Middle frontal gyrus (tissue), 1 donor: ENCODE results near the gene CCDC170.

ENCODE experiments used
- DNase-seq: peaks from one replicate; pipeline ENCODE4 v3.0.0-alpha.2; 2015; ENCODE audit warnings: low spot score; ENCODE audit errors: extremely low spot score

Gene CCDC170

DNA sequence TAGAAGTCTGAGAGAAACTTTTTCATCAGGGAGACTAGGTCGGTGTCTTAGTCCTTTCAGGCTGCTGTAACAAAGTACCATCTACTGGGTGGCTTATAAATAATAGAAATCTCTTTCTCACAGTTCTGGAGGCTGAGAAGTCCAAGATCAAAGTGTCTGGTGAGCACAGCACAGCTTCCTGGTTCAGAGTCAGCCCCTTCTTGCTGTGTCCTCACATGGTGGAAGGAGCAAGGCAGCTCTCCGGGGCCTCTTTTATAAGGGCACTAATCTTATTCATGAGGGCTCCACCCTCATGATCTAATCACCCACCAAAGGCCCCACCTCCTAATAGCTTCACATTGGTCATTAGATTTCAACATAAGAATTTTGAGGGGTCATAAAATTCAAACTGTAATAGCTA lies 122.8 kb downstream of the CCDC170 start:
- no peak for DNase-seq

DNA sequence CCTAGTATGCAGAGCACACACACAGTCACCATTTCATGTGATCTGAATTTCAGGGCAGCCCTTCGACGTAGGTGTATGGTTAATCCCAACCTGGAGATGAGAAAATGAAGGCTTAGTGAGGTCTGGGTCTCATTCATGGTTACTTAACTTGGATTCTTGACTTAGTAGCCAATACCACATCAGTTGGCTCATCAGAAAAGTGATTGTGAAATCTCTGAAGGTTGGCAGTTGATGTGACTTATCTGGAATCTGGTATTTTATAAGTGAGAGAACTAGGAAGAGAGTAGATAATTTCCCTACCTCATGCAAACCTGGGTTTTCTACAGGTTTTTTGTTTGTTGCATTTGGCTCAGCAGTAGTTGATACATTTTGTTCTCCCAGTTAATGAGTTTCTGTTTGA lies 123.7 kb downstream of the CCDC170 start:
- no peak for DNase-seq

DNA sequence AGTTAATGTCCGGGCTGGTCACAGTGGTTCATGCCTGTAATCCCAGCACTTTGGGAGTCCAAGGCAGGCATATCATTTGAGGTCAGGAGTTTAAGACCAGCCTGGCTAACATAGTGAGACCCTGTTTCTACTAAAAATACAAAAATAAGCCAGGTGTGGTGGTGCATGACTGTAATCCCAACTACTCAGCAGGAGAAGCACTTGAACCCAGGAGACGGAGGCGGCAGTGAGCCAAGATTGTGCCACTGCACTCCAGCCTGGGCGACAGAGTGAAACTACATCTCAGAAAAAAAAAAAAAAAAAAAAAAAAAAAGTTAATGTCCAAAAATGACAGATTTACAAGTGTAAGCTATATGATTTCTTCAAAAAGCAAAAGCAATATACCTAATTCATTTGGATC lies 124.9 kb downstream of the CCDC170 start:
- DNase-seq: no peak

DNA sequence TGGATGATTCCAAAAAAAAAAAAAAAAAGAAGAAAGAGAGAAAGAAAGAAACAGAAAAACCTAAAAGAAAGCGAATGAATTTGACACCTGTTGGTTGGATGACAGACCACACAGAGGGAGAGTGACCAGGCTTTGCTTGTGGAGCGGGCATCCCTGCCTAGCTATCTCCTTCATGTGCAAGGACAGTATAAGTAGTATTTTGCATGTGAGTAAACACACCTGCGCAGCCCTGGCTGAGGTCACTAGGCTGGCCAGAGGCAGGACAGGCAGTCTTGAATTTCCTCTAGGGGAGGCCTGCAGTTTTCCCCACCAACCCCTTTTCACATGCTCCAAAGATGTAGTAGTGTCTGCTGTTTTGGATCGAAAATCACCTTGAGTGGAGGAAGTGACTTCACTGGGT lies 126.4 kb downstream of the CCDC170 start:
- no peak for DNase-seq

DNA sequence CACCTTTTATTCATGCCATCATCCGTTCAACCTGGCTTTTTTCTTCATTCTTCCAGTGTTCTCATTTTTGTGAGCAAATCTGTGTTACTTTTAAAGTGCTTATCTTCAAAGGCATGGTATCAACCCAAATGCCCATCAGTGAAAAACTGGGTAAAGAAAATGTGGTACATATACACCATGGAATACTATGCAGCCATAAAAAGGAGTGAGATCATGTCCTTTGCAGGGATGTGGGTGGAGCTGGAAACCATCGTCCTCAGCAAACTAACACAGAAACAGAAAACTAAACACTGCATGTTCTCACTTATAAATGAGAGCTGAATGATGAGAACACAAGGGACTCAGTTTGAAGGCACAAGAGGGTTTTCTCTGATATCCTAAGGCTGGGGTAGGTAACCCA lies 130.3 kb downstream of the CCDC170 start:
- DNase-seq: no peak

DNA sequence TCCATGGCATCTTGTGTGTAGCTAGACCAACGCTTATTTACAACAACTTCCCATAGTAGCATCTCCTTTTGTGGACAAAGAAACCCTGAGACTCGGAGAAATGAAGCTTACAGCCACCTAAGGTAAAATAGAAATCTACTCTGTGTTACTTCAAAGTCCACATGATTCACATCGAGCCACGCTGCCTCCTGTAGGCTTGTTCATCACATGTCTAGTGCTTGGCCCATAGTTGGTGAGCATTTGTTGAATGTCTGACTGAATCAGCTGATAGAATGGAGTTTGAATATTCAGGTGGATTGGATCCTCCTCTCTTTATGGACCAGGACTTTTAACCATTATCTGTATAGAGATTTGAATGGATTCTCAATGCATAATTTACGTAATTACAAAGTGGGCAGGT lies 130.7 kb downstream of the CCDC170 start:
- no peak for DNase-seq

DNA sequence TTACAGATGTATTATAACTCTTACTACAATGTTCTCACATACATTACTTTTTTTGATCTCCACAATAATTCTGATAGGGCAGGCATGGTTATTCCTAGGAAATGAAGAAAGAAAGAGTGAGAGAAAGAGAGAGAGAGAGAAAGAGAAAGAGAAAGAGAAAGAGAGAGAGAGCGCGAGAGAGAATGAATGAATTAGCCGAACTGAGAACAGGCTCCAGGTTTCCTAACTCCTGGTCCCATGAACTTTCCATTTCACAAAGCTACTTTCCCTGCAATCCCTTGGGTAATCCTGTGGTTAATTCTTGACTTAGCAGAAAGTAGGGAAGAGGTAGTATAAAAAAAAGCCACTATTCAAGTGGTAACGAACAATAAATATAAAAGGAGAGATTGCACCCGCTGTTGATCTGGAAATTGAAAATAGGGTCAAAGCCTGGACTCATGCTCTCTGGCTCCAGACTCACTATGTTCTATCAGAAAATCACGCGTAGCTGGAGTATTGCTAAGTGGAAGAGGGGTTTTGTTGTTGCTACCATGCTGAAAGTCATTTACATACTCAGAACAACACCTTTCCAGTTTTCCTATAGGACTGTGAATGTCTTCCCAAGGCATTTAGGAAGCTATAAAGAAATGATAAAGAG lies 131.2 kb downstream of the CCDC170 start:
- no peak for DNase-seq

DNA sequence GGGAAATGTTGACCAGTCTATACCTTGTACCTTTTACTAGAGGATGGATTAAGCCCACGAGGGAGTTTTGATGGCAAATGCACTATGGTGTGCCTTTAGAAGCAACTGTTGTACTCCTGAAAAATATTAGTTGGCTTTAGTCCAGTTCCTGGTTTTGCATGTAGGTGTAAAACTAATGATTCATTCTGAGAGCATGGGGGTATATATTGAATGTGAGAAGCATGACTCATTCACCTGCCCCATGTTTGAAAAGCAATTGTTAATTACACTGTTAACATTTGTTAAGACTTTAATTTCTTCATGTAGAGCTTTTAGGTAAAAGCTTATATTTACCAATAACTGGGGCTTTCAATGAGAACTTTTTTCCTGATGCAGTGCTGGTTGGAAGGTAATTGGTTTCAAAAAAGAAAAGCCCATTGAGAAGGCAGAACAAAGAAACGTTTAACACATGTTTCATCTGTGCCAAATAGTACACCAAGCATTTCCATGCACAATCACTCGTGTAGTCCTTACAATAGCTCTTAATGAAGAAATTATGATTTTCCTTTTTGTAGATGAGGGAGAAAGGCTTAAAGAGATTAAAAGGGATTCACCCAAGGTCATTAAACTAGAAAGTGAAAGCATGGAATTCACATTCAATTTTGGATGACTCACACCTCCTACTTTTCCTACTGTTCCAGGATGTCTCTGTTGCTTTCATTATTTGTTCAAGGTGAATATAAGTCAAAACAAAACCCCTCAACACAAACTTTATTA lies 134.1 kb downstream of the CCDC170 start:
- no peak for DNase-seq

DNA sequence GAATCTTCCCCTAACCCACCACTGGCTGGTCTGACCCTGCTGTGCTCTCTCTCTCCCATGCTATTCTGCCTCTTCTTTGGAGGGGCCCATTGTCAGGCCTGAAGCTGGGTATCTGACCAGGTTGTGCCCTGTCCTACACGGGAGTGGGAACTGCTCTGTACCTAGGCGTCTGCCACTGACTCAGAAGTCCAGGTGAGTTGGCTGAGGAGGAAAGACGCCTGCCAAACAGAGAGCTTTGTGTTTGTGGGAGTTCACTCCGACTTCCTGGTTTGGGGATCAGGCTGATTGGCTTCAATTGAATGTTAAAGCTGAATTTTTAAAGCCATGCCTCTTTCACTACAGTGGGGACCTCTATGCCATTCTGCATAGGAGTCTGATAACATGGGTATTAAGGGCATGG lies 136.0 kb downstream of the CCDC170 start:
- no peak for DNase-seq

DNA sequence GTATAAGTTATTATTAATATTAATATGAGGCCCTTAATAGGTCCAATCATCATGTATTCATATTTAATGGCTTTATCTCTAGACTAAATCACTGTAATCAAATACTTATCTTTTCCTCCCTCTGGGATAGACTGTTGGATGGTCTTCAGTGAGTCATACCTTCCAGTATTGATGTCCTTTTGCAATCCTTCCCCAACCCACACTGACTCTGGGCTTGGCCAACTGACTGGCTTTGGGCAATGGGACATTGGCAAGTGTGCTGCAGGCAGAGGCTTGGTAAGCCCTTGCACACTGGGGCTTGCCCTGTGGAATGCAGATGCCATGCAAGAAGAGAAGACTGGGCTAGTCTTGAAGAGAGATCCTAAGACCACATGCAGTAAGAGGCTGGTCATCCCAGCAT lies 136.6 kb downstream of the CCDC170 start:
- DNase-seq: no peak

DNA sequence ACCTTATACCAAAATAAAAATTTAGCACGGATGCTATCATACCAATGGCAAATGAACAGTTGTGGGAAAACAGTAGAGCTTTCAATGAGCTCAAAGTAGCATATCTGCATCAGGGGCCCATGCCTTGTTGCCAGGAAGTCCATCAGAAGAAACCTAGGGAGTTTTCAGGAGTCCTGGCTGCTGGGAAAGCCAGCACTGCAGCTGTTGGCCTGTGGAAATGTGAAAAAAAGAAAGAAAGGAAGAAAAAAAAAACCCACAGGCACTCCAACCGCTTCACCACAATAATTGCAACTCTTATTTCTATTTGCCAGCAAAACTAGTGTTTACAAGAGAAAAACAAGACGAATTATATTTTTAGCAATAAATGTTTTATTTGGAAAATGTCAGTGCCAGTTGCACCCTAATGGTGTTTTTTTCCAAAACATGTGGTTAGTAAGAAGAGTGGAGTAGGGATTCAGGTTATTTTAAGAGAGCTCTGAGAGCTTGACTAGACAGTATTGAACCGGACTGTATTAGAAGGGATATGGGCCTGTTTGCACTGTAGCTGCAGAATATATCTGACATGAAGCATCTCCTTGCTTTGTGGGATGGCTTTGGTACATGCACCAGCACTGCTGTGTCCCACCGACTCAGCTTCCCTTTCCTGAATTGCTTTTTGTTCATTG lies 137.3 kb downstream of the CCDC170 start:
- DNase-seq: no peak

DNA sequence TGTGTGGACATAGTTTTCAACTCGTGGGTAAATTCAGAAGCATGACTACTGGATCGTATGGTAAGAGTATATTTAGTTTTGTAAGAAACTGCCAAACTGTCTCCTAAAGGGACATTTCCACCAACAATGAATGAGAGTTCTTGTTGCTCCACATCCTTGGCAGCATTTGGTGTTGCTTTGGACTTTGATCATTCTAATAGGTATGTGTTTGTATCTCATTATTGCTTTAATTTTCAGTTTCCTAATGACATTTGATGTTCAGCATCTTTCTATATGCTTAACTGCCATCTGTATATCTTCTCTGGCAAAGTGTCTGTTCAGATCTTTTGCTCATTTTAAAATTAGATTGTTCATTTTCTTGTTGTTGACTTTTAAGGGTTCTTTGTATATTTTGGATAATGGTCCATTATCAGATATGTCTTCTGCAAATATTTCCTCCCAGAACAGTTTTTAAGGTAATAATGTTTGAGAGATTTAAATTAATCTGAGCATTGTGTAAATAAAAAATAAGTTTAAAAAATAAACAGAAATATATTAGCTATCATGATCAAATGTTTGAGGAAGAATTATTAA lies 138.7 kb downstream of the CCDC170 start:
- DNase-seq: no peak

DNA sequence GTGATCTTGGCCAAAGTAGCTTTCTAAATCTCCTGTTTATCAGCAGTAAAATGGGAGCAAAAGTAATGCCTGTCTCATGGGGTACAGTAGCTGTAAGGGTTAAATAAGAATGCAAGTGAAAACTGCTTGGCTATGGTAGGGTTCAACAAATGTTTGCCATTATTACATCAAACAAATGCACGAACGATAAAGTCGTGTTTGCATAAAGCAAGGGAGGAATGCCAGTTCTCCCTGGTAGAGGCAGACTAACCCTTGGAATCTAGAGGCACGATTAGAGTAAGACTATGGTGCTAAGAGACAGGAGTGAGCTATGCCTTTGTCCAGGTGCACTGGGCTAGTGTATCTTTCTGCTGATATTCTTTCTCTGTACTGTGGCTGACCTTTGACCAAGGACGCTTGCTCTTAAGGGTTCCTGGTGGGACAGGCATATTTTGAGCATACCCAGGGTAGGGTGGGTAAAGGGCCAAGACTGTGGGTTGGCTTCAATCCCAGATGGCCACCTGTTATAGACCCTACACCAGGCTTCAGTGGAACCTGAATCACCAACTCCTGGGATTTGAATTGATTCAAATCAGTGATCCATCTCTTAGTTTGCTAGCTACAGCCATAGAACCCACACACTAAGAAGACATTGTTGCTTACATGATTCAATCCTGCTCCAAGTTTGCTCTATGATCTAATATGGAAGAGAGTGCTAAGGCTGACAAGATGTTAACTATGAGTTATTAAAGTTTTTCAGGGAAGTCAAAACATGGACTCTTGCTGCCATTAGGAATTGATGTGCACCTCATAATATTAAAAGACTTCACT lies 139.9 kb downstream of the CCDC170 start:
- DNase-seq: no peak

DNA sequence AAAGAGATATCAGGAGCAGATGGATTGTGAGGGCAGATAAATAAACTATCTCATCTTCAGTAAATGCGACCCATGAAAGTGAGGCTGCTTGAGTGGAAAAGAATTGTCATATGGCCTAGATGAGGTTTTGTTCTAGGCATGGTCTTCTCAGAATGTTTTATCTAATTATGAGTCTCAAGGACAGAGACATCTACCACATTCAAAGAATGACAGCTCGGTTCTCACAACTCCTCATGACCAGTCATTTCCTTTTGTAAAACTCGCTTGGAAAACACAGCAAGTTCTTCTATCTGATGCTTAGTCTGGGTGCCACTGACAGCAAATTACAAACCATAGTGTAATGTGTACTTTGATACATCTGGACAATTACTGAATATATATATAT lies 140.5 kb downstream of the CCDC170 start:
- DNase-seq: no peak

DNA sequence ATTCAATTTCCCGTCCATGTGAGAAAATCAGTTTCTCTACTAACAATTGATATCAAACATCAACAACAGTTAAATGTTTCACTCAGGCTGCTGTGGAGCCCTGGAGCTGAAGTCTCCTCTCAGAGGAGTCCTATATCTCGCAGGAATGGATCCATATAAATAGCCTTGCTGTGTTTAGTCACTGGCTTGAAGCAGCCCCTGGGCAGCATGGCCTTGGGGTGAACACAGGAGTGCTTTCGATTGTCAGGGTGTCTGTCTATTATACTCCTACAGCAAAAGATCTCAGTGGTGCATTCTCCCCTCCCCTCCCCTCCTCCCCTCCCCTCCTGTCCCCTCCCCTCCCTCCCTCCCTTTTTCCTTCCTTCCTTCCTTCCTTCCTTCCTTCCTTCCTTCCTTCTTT lies 141.9 kb downstream of the CCDC170 start:
- DNase-seq: no peak

DNA sequence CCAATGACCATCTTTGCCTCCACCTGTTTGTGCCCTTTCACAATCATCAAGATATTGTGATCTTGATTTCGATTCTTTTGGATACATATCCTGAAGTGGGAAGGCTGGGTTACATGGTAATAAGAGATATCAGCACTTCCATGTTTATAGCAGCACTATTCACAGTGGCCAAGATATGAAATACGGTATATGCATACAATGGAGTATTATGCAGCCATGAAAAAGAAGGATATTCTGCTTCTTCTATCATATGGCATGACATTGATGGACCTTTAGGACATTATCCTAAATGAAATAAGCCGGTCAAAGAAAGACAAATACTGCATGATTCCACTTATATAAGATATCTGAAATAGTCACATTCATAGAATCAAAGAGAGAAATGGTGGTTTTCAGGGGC lies 144.0 kb downstream of the CCDC170 start:
- DNase-seq: no peak

DNA sequence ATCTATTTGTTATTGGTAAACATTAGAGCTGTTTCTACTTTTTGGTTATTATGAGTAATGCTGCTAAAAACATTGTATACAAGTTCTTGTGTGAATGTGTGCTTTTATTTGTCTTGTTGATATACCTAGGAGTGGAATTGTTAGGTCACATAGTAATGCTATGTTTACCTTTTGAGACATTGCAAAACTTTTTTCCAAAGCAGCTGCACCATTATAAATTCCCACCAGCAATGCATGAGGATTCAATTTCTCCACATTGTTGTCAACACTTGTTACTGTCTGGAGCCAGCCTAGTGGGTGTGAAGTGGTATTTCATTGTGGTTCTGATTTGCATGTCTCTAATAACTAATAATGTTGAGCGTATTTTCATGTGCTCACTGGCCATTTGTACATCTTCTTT lies 145.9 kb downstream of the CCDC170 start:
- DNase-seq: no peak

DNA sequence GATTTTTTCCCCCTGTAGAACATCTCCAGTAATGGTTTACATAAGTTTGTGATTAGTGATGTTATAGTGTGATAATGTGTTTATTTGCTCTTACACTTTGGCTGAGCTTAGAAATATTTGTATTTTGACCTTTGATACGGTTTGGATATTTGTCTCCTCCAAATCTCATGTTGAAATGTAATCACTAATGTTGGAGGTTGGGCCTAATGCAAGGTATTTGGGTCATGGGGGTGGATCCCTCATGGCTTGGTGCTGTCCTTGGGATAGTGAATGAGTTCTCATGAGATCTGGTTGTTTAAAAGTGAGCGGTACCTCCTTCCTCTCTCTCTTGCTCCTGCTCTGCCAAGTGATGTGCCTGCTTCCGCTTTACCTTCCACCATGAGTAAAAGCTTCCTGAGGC lies 147.2 kb downstream of the CCDC170 start:
- no peak for DNase-seq

DNA sequence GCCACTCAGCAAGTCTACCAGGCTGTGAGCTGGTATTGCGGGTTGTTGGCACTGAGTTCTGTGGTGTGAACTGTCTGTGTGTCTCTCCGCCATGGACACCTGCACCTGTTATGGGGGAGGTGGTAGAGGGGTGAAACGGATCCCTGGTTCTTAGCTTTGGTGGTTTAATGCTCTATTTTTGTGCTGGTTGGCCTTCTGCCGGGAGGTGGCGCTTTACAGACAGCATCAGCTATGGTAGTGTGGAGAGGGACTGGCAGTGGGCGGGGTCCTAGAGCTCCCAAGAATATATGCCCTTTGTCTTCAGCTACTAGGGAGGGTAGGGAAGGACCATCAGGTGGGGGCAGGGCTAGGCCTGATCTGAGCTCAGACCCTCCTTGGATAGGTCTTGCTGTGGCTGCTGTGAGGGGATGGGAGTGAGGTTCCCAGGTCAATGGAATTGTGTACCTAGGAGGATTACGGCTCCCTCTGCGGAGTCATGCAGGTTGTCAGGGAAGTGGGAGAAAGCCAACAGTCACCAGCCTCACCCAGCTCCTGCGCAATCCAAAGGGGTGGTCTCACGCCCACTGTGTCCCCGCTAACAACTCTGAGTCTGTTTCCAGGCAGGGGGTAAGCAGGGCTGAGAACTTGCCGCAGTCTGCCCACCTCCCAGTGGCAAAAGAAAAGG lies 154.3 kb downstream of the CCDC170 start:
- DNase-seq: no peak

DNA sequence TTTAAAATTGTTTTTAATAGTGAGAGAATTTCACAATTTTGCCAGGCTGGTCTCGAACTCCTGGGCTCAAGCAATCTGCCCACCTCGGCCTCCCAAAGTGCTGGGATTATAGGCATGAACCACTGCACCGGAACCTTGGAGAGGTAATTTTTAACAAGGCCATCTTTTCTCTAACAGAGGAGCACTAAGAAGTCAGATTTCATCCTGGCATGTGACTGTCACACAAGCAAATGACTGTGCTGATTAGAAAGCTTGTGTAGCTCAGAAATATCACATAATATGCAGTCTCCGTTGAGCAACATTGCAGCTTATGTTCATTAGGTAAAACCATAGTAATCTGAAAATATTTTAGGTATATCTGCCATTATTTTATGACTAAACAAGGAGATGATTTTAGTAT lies 156.0 kb downstream of the CCDC170 start:
- no peak for DNase-seq

DNA sequence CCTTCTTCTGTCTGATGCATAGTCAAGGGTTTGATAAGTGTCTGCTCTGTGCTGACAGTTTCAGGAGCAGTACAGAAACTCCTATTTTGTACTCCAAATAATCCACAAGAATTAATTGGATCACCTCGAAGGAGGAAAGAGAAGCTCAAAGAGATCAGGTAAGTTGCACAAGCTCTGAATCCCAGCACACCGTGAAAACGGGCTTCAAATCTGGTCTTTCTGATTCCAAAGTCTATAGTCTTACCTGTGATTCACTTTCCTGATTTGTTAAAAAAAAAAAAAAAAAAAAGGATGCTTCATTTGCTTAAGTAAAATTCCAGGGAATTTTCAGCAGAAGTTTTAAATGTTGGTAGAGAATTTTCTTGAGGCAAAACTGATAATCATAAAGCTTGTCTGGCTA lies 157.8 kb downstream of the CCDC170 start:
- DNase-seq: no peak
